HG03196 (cell line): ENCODE data around the gene TMEM81.

Experiments
- ATAC-seq: cut with Tn5 transposase; IDR thresholded peaks from one replicate; pipeline ENCODE4 v1.9.1; 2021; ENCODE audit not compliant: unreplicated experiment

TMEM81 gene, protein sequence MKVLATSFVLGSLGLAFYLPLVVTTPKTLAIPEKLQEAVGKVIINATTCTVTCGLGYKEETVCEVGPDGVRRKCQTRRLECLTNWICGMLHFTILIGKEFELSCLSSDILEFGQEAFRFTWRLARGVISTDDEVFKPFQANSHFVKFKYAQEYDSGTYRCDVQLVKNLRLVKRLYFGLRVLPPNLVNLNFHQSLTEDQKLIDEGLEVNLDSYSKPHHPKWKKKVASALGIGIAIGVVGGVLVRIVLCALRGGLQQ

DNA sequence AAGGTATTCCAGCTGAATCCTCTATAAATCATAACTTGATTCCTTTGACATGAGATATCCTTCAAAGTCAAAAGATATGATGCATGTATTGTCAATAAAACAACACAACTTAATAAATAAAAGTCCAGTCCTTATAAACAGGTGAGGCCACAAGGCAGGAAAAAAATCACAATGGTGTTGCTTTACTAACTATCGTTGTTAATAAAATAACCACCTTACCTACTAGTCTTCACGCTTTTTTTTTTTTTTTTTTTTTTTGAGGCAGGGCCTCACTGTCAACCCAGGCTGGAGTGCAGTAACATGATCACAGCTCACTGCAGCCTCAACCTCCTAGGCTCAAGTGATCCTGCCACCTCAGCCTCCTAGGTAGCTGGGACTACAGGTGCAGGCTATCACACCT lies at the start of gene TMEM81:
TMEM81 (minus strand) TSS at position 101 of the 400 bp plus-strand sequence. CDS start 140 bp downstream, outside the sequence.
- ATAC-seq, result no peak

DNA sequence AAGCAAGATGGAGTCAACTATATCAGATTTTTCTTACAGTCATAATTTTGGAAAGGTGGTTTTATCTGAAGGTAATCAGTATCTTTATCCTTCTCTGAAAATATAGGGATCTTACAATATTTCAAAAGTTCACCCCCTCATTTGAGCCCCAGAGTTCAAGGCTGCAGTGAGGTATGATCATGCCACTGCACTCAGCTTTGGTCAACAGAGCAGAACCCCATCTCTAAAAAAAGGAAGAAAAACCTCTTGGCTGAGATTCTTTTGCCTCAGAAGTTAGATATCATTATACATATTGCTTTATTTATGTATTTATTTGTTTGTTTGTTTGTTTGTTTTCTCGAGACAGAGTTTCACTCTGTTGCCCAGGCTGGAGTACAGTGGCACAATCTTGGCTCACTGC lies 49.0 kb upstream of the TMEM81 start:
- ATAC-seq, result no peak

DNA sequence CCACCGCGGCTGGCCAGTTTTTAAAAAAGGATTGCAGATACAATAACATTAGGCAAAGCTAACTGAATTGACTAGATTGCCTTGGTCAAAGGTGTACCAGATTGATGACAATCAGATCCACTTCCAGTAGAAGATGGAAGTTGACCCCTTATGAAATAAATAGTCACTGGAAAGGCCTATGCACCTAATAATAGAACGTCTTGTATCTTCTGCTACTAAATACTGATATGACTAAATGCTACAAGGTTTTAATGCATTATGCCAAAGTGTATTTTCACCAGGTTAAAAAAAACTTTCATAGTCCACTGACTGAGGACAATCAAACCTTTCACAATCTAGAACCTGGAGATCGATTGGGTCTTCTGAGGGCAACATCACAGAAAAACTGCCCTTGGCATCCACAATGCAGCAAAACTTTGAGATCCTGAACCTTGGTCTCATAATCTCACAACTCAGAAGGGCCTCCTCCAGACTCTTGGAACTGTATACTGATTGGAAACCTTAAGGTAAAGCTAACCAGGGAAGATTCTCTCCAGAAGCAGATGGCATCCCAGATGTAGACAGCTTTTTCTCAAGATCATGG lies 45.3 kb upstream of the TMEM81 start:
- ATAC-seq, result no peak

- no peak for ATAC-seq
Measured at GRCh38 chr1:205128050-205128449, 43.8 kb upstream of the TMEM81 start.

GRCh38 chr1:205127646-205128045 lies 43.4 kb upstream of the TMEM81 start:
- ATAC-seq, result no peak

DNA sequence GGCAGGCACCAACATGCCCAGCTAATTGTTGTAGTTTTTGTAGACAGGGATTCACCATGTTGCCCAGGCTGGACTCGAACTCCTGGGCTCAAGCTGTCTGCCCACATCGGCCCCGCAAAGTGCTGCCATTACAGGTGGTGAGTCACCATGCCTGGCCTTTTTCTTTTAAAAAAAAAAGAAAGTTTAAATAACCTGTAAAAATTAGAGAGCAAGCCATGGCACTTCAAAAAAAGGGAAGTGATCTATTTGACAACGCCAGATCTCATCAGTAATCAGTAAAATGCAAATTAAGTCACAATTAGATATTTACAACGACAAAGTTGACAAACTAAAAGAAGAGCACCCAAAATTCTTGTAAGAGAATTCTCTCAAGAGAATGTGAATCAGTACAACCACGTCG lies 40.5 kb upstream of the TMEM81 start:
- ATAC-seq, result no peak

- peak; percentile 17 for ATAC-seq
Measured at GRCh38 chr1:205122489-205122882, 38.2 kb upstream of the TMEM81 start.

- peak; percentile 96 for ATAC-seq
Measured at GRCh38 chr1:205121660-205122488, 37.6 kb upstream of the TMEM81 start, which contains the start of gene RBBP5. TSS of gene RBBP5 (minus strand) at chr1:205121978. CDS start at chr1:205121873, 105 bp downstream.

DNA sequence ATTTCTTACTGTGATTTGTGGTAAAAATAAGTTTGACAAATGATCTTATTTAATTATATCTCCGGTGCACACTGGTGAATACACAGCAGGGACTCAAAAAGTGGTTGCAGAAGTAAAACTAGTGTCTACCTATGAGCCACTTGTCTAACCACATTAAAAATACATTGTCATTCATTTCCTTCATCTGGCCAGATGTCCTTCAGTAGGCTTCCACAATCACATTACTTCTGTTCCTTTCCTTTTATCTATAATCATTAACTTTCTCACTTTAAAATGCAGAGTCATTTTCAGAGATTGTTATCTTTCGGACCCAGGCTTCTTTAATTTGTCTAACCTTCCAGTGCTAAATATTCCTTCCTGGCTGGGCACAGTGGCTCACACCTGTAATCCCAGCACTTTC lies 34.5 kb upstream of the TMEM81 start:
- ATAC-seq, result no peak

DNA sequence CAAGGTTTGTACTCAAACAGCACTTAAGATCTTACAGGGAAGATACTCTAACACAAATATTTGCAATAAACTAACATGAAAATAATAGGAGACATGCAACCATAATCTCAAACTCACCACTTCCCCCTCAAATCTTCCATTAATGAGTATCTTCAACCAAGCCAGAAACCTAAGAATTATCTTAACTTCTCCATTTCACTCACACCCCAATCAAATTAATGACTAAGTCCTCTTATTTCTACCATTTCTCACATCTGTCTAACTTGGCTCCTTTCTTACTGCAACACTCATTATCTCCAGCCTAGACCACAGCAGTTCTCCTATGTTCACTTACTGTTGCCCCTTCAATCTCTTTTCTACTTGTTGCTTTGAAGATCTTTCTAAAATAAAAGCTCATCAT lies 27.1 kb upstream of the TMEM81 start:
- ATAC-seq, result no peak

DNA sequence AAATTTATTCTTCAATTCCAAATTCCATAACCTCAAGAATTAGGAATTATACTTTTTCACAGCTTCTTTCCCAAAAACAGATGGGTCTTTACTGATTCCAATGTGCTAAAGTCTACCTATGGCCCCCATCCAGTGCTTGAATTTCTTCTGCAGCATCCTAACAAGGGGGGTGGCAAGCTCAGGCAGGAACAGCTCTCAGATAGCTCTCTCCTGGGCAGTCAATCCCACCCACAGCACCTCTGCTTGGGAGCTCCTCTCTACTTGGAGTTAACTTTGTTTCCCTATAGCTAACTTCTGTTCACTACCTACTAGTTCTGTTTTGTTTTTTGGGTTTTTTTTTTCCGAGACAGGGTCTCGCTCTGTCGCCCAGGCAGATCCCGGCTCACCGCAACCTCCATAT lies 25.5 kb upstream of the TMEM81 start:
- no peak for ATAC-seq

DNA sequence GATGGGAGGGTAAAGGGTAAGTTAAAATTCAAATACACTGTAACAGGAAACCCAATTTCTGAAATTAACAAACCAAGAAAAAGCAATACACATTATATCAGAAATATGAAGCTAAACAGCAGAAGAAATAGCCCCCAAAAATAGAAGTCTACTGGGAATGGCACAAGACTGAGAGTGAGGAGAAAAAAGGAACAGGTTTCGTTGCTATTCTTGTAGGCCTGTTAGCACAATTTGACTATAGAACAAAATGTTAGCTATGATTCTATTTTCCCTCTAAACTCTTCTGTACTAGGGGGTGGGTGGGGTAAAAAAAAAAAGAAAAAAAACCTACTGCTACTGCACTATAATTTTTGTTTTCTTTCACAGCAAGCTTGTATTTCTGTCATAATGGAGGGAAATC lies 25.0 kb upstream of the TMEM81 start:
- no peak for ATAC-seq

GRCh38 chr1:205108464-205108863 lies 24.2 kb upstream of the TMEM81 start:
- no peak for ATAC-seq

DNA sequence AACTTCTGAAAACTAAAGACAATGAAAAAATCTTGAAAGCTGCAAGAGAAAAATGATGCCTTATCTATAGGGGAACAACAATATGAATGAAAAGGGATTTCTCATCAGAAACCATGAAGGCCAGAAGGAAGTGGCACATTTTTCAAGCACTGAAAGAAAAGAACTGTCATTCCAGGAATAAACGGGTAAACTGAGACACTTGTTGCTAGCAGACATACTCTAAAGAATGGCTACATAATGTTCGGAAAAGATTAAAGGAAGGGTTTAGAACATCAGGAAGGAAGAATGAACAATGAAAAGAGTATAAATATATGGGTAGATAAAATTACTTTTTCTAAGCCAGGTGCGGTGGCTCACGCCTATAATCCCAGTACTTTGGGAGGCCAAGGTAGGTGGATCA lies 23.1 kb upstream of the TMEM81 start:
- ATAC-seq, result no peak

DNA sequence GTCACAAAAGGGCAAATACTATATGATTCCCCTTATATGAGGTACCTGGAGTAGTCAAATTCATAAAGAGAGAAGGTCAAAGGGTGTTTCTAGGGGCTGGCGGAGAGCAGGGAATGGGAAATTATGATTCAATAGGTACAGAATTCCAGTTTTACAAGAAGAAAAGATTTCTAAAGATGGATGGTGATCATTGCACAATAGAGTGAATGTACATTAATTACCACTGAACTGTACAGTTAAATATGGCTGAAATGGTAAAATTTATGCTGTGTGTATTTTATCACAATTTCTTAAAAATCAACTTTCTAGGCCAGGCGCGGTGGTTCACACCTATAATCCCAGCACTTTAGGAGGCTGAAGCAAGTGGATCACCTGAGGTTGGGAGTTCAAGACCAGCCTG lies 18.1 kb upstream of the TMEM81 start:
- ATAC-seq, result no peak

DNA sequence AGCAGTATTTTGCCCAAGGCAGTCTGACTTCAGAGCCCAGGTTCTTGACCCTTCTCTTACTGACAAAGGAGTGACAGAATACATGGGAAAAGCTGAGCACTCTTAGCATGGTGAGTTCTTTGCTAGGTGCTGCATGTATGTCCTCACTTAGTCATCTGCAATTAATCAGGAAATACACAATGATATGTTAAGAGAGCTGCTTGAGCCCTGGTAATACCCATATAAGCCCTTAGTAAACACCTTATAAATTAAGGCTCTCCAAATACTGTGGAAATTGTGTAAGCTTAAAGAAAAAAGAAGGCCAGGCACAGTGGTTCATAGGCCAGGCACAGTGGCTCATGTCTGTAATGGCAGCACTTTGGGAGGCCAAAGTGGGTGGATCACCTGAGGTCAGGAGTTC lies 14.0 kb upstream of the TMEM81 start:
- ATAC-seq, result no peak

DNA sequence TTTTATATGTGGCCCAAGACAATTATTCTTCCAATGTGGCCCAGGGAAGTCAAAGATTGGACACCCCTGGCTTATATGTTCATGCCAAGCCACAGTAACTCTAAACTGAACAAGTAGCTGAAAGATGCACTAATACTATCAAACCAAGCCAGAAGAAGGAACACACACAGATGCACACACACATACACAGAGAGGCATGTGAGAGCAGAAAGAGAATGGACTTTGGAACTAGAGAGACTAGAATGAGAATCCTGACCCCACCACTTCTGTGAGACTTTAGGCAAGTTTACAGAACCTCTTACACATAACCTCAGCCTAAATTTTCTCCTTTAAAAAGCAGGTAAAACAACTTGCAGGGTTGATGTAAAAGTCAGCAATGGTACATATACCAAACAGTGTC lies 11.2 kb upstream of the TMEM81 start:
- ATAC-seq, result no peak

- no peak for ATAC-seq
Measured at GRCh38 chr1:205091043-205091740, 6.9 kb upstream of the TMEM81 start.

- ATAC-seq, result no peak
Measured at GRCh38 chr1:205088341-205088740, 4.1 kb upstream of the TMEM81 start.

- ATAC-seq, result no peak
Measured at GRCh38 chr1:205082431-205082830, 1.8 kb downstream of the TMEM81 start.

GRCh38 chr1:205077934-205078311 lies 6.3 kb downstream of the TMEM81 start:
- no peak for ATAC-seq
